ENCODE results near the gene HMGCR. TPM values are rescaled to one million over a fixed set of nuclear protein-coding genes. Genes with fewer than 3 reads are reported as not detected.
A peak's percentile ranks its signal among the peaks of the same experiment; 100 is the strongest.
"Not testable (repeated sequence)": the region's sequence is repeated elsewhere in the genome, so short reads cannot be mapped to it uniquely, and the experiment has no call there.

HMGCR gene
- 51.3 and 77.3 TPM in 2 replicates for total RNA-seq (2014; rRNA removed)
- 26.9 TPM for polyA plus RNA-seq (2012)

DNA sequence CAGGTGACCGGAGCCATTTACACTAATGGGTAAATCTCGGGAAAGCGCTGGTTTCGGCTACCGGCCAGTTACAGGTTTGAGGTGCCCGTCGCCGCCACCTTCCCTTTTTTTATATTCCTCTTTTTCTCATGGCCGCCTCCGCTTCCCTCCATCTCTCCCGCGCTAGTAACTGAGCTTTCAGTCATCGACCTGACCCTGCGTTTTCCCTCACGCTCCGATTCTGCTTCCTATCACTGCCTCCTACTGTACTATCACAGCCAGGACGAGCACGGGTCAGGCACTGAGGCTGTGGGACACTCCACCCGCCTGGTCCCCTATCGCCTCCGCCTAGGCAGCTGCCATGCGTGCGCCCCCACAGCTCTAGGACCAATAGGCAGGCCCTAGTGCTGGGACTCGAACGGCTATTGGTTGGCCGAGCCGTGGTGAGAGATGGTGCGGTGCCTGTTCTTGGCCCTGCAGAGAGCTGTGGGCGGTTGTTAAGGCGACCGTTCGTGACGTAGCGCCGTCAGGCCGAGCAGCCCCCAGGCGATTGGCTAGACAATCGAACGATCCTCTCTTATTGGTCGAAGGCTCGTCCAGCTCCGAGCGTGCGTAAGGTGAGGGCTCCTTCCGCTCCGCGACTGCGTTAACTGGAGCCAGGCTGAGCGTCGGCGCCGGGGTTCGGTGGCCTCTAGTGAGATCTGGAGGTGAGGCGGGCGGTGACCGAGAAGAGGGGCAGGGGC, at the start of gene HMGCR:
Gene HMGCR, plus strand, starts transcription at position 606 of the 722 bp plus-strand sequence. CDS start 5,386 bp downstream, outside the sequence.
- peak; percentile 99 for DNase-seq (ENCODE audit: low read depth)

DNA sequence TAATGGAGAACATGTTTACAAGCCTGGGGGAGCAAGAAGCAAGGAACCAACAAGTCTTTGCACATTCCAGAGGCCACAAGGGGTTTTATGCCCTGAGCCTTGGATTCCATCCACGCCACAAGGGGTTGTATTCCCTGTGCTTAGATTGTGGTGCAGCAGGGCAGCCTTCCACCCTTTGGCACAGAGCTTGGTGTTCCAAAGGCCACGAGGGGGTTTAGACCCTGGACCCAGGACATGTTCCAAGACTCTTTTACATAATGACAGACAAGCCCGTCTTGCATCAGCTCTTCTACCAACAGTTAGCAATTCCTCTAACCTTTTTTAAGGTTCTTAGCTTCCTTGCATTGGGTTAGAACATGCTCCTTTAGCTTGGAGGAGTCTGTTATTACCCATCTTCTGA, 45.2 kb upstream of the HMGCR start:
- DNase-seq (ENCODE audit: low read depth): not testable (repeated sequence)

DNA sequence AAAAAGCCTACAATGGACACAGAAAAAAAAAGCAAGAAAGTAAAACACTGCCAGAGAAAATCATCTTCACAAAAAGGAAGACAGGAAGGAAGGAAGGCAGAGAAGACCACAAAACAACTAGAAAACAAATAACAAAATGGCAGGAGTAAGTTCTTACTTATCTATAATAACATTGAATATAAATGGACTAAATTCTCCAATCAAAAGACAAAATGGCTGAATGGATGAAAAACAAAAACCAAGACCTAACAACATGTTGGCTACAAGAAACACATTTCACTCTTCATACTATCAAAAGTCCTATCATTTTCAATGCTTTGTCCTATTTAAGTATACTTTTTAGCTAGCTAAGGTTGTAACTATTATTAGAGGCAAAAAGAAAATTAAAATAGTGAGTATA, 36.9 kb upstream of the HMGCR start:
- no peak for DNase-seq (ENCODE audit: low read depth)

DNA sequence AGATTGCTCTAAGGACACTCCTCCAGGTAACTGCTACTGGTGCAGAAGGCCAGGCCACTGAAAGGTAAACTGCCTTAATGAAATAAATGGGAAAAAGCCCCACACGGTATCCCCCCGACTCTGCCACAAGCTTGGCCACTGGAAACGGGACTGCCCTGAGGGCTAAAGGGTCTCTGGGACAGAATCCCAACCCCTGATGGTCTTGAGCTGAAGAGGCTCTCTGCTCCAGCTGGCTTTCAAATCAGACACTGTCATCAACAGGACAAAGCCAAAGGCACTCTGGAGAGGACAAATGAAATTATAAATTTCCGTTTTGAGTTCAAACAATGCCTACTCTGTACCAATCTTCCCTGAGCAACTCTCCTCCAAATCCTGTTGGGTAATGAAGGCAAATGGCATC, 33.6 kb upstream of the HMGCR start:
- no peak for DNase-seq (ENCODE audit: low read depth)

DNA sequence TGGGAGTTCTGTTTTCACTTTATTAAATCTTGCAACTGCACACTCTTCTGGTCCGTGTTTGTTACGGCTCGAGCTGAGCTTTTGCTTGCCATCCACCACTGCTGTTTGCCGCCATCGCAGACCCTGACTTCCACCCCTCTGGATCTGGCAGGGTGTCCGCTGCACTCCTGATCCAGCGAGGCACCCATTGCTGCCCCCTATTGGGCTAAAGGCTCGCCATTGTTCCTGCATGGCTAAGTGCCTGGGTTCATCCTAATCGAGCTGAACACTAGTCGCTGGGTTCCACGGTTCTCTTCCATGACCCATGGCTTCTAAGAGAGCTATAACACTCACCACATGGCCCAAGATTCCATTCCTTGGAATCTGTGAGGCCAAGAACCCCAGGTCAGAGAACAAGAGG, 32.5 kb upstream of the HMGCR start:
- not testable (repeated sequence) for DNase-seq (ENCODE audit: low read depth)

DNA sequence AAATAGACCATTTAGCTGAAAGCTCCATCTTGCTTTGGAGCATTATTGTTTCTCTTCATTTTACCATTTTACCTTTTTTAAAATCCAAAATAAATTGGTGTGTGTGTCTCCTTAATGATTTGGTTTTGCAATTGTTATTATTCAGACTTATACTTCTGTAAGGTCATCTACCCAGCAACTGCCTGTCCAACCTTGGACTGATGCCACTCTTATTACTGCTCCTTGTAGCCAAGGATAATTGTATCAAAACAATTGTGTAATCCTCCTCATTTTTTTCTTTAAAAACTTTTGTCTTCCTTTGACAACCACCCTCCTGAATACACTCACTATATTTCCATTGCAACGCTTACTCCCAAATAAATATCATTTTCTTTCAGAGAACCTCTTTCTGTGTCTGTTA, 30.3 kb upstream of the HMGCR start:
- DNase-seq (ENCODE audit: low read depth): peak; percentile 15

DNA sequence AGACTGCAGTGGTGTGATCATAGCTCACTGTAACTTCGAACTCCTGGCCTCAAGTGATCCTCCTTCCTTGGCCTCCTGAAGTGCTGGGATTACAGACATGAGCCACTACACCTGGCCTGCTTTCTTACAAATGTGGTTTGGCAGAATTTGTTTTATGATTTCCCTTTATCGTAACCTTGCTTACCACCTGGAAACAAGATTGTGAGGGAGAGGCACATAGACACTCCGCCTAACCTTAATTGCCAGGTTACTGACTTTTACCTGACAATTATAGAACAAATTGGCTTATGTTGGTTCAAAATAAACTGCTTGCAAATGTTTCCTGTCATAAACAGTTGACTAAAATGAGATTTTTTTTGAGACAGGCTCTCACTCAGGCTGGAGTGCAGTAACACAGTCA, 26.8 kb upstream of the HMGCR start:
- no peak for DNase-seq (ENCODE audit: low read depth)

DNA sequence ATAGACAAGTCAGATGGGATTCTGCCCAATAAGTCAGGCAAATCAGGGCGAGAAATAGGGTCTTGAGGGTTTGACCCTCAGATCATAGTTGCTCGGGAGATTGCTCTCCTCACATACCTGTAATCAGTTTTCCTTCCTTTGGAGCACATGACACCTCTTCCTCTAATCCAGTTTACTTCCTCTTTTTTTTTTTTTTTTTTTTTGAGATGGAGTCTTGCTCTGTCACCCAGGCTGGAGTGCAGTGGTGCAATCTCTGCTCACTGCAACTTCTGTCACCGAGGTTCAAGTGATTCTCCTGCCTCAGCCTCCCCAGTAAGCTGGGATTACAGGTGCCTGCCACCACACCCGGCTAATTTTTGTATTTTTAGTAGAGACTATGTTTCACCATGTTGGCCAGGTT, 17.9 kb upstream of the HMGCR start:
- DNase-seq (ENCODE audit: low read depth): not testable (repeated sequence)

DNA sequence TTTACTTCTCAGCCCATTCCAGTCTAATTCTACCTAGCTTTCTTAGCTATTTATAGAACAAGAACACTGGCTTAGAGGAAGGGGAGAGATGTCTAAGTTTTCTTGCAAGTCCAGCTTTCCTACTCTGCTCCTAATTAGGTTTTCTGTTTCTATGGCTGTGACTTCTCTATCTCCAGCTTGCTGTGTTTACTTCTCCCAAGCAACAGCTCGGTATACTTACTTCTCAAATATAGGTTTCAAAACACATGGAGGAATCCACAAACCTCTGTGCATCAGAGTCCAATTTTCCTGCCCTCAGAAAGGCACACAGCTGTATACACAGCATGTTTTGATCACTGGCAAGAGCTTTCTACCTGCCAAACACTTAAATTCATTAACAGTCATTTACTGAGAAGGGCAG, 17.4 kb upstream of the HMGCR start:
- DNase-seq (ENCODE audit: low read depth): no peak

DNA sequence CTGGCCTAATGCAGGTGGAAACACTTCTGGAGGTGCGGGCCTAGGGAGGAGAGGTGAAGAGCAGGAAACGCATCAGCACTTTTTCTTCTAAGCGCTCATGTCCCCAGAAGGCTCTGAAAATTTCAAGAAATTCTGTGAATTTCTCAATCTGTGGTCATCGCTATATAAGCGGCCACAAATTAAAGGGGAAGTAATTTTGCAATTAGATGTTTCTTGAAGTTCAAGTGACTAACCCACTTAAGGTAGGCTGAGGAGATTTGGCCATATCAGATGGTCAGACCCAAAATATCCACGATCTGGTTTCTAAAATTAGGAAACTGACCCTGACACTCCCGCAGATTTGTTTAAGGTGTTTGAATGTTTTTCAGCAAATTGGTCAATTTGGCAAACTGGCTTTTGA, 16.6 kb upstream of the HMGCR start:
- no peak for DNase-seq (ENCODE audit: low read depth)

DNA sequence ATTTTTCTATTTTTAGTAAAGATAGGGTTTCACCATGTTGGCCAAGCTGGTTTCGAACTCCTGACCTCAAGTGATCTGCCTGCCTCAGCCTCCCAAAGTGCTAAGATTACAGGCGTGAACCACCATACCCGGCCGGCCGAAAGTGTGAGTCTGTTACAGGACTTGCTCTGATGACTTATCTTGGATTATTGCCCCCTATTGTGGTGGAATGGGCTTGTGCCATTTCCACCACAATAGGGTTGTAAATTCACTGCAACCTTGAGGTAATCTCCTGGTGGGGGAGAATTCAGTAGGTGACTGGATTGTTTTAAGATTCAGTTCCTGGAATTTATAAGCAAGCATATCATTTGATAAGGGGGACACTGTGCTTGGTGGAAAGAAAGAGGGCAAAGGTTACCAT, 15.0 kb upstream of the HMGCR start:
- DNase-seq (ENCODE audit: low read depth): no peak

DNA sequence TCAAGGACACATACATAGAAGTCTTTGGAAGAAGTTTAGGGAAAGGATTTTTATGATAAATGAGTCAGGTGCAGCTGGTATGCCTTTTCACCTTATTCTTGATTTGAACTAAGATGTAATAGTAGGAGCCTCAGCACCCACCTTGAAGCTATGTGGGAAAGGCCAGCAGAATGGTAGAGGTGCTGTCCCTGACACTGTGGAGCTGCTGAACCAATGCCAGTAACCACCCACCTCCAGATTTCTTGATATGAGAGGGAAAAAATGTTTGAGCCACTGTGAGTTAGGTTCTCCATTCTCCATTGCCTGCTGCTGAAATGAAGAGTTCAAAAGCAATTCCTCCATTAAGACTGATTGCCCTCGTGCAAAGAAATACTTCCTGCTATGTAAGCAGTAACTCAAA, 12.2 kb upstream of the HMGCR start:
- no peak for DNase-seq (ENCODE audit: low read depth)

DNA sequence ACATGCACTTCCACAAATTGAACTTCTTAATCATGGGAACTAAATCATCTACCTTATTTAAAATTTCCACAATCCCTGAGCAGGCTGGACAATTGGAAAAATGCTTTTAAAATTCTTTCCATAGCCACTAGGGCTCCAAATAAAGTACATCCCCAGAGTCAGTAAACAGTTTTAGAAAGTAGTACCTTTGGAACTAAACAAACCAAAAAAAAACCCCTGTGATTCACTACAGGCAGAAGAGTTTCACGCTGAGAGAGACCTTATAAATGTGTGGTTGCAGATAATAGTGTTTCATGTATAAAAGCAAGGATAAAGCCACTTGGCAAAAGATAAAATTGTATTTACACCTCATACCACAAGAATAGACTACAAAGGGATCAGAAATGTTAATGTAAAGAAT, 11.8 kb upstream of the HMGCR start:
- no peak for DNase-seq (ENCODE audit: low read depth)

DNA sequence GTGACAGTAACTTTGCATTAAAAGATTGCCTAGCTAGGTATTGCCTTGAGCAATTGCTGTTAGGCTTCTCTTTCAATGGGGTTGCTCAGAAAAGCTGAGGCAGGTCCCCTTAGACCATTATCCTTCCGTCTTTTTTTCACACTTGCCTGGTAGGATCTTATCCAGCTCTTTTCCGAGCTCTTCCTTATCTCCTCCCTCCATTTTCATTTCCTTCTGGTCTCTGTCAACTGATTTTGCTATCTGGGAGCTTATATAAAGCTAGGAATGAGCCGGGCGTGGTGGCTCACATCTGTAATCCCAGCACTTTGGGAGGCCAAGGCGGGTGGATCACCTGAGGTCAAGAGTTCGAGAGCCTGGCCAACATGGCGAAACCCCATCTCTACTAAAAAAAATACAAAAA, 6.6 kb upstream of the HMGCR start:
- no peak for DNase-seq (ENCODE audit: low read depth)

DNA sequence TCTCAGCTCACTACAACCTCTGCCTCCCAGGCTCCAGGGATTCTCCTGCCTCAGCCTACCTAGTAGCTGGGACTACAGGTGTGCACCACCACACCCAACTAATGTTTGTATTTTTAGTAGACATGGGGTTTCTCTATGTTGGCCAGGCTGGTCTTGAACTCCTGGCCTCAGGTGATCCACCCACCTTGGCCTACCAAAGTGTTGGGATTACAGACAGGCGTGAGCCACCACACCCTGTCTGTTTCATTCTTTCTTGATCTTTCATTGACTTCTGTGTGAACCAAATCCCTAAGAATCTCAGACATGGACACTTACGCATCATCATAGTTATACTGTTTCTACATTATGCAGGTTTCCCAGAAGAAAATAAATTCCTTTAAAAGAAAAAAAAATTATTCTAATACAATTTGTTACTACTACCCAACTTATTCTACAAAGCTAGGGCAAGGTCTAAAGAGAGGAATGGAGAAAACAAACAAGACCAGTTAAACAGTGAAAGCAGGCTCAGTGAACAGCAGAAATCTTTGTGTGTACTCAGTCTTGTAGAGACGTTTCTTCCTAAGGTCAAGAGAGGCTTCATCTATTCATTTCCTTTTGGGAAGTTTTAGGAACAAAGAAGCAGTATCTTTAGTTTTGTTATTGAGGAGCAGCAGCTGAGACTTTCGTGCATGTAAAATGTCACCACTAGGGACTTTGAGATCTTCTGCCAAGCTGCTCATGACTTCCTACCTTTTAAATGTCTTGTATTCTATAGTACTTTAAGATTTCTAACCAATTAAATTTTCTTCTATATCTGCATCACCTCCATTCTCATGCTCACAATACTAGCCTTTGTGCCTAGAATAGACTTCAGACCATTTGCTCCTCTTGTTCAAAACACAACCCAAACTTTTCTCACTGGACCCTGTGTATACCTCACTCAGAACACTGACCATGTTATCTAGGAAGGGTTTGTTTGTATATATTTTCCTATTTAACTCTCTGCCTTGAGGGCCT, 5.6 kb upstream of the HMGCR start:
- no peak for DNase-seq (ENCODE audit: low read depth)

DNA sequence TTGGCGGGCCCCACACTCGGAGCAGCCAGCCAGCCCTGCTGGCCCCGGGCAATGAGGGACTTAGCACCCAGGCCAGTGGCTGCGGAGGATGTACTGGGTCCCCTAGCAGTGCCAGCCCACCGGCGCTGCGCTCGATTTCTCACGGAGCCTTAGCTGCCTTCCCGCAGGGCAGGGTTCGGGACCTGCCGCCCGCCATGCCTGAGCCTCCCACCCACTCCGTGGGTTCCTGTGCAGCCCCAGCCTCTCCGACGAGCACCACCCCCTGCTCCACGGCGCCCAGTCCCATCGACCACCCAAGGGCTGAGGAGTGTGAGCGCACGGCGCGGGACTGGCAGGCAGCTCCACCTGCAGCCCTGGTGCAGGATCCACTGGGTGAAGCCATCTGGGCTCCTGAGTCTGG, 3.3 kb upstream of the HMGCR start:
- not testable (repeated sequence) for DNase-seq (ENCODE audit: low read depth)

DNA sequence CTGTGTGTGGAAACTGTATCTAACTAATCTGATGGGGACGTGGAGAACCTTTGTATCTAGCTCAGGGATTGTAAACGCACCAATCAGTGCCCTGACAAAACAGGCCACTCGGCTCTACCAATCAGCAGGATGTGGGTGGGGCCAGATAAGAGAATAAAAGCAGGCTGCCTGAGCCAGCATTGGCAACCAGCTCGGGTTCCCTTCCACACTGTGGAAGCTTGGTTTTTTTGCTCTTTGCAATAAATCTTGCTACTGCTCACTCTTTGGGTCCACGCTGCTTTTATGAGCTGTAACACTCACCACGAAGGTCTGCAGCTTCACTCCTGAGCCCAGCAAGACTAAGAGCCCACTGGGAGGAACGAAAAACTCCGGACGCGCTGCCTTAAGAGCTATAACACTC, 2.6 kb upstream of the HMGCR start:
- DNase-seq (ENCODE audit: low read depth): not testable (repeated sequence)

DNA sequence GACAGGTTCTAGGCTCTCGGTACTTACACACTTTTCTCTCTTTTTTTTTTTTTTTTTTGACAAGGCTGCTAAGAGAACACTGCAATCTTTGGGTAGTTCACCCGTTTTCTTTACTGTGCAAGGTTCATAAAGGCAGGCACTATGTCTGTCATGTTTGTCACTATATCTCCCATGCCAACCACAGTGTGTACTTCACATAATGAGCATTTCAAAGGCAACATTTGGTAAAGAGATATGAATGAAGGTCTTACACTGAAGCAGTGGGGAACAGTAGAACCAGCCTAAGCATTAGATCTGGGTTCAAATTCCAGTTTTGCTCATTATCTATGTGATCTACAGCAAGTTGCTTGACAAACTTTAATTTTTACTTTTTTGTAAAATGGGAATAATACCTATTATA, 1.5 kb upstream of the HMGCR start:
- DNase-seq (ENCODE audit: low read depth): no peak

DNA sequence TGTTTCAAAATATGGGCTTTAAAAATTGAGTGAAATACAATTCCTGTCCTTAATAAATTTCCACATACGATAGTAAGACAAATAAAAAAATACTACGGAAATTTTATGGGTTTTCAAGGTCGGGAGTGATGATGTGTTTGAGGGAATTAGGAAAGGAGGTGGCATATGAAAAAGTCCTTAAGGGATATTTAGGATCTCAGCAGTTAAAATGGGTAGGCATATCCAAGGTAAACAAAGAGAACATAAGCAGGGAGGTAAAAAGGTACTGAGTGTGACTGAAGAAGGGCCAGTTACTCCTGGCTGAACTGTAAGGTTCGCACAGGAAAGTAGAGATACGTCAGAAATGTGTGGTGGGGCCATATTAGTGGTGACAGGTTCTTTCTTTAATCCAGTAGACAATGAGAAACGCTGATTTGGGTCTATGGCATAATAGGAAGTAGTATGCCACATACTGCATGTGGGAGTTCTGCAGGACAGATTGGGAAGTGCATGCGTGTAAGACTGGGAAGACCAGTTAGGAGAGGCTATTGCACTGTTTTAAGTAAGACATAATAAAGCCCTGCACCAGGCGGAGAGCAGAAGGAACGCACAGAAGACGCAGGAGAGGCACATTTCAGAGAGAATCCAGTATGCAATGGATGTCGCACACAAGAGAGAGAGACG, 937 bp upstream of the HMGCR start:
- peak; percentile 85 for DNase-seq (ENCODE audit: low read depth)

DNA sequence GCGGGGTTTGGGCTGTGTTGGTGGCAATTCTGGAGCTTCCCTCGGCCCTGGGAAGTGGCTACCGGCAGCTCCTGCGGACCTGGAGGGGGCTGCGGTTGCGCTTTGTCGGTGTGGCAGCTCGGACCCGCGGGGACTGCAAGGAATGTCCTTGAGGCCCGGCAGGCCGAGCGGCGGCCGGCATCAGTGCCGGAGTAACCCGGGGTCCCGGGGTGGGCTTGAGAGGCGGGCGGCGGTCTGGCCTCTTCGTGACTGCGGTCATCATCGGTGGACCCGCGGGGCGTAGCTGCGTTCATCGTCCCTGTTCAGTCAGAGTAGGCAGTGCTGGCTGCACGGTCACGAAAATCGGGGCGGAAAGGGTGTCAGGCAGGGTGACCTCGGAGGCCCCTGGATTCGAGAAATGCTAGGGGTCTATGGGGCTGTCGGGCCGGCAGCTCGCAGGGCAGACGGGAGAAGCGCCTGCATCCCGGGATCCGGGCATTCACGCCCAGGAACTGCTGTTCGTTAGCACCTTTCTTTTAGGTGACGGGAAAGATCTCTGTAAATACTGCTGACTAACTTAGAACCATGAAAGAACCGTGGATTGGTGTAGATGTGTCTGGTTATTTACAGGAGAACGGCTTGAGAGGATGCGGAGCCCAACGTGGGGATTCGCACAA, 474 bp downstream of the HMGCR start:
- no peak for DNase-seq (ENCODE audit: low read depth)

DNA sequence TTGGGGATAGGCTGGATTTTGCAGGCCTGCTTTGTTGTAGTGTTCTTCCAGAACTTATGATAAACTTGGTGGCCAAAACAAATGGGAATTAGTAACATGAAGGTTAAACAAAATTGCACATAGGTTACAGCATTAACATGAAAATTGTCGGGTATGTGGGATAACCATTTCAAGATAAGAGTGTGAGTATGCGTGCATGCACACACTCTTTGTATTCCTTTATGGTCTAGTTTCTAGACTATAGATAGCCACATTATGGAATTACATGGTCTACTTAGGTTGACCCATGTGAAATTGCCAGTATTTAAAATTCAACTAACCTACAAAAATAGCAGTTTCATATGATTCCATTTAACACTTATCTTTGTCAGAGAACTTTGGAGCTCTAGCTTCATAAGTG, 1.4 kb downstream of the HMGCR start:
- DNase-seq (ENCODE audit: low read depth): no peak
